Heart left ventricle (tissue), 13 donors: ENCODE results near the gene CRACR2A.

Experiments used
- POLR2A ChIP-seq, 2 donors: fragments of 450-650 bp; IDR thresholded peaks; one replicate each; pipeline ENCODE4 v1.6.1; 2017; ENCODE audit warnings: antibody characterized with exemption in 2 of 2, mild to moderate bottlenecking in 2 of 2, moderate library complexity in 2 of 2
- TF ChIP-seq, protein P1 (sequence below), 12 donors: fragments of 200-600 bp; sonication (generic) in 4 of 12; IDR thresholded peaks; one replicate each; pipeline versions ENCODE4 v1.5.0 to v1.8.0; 2018 to 2022; ENCODE audit warnings: antibody characterized with exemption in 12 of 12, mild to moderate bottlenecking in 5 of 12
- donor health status: ischemic (EF 13 %, LVEDD 7.1; RV severe dilation, severe dysfunction).
- donor health status: DM: no; HTN: yes; CAD: no.
- donor health status: DM: no; HTN: no; CAD: no.
- donor health status: ischemic (EF 25% LVEDD 6.9; RV normal size, moderate dysfunction).
- donor health status: ischemic (EF 25% LVEDD 5.7; RV mildly dilated, moderate dysfunction).
- donor health status: ischemic (EF 35%, LVEDD 5.7; RV mildly dilated, moderate dysfunction).
- donor health status: nonischemic (EF 11% LVEDD 7.7; RV severe dilation, severe dysfunction).
- donor health status: DM: yes; HTN: yes; CAD: no.
- donor health status: PGD.
- donor health status: ischemic (EF 29% LVEDD 5.4; RV normal size, mild dysfunction).
- donor health status: nonischemic (EF 23%, LVEDD 6.1; RV moderate dilation, normal function).

DNA sequence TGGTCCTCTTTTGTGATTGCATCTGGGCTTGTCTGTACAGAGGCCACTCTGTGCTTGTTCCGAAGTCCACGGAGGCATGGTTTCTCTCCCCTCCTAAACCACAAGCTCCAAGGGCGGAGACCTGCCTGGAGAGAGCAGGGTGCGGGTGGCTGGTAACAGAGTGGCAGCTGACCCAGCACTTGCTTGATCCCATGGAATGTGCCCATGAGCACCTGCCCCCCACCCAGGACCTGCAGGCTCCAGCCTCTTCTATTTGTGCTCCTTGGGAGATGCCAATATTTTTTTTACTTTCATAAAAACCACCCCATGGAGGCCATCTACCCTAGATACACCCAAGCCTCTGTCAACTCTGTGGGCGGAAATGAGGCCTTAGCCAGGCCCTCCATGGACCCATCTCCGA, 157.2 kb downstream of the CRACR2A start:
- TF ChIP-seq, protein P1, sequence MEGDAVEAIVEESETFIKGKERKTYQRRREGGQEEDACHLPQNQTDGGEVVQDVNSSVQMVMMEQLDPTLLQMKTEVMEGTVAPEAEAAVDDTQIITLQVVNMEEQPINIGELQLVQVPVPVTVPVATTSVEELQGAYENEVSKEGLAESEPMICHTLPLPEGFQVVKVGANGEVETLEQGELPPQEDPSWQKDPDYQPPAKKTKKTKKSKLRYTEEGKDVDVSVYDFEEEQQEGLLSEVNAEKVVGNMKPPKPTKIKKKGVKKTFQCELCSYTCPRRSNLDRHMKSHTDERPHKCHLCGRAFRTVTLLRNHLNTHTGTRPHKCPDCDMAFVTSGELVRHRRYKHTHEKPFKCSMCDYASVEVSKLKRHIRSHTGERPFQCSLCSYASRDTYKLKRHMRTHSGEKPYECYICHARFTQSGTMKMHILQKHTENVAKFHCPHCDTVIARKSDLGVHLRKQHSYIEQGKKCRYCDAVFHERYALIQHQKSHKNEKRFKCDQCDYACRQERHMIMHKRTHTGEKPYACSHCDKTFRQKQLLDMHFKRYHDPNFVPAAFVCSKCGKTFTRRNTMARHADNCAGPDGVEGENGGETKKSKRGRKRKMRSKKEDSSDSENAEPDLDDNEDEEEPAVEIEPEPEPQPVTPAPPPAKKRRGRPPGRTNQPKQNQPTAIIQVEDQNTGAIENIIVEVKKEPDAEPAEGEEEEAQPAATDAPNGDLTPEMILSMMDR (IDR thresholded peaks at IDR 0.05): no peak
- no peak for TF ChIP-seq POLR2A (IDR thresholded peaks at IDR 0.05)
